HCT116 (cell line): ENCODE results near the gene CYP24A1. TPM values are rescaled to one million over a fixed set of nuclear protein-coding genes. Genes with fewer than 3 reads are reported as not detected.
A peak's percentile ranks its signal among the peaks of the same experiment; 100 is the strongest.

Experiments
- ATAC-seq: fragments of 200-7000 bp; cut with Tn5 transposase; 2 replicates; pipeline ENCODE4 v1.9.1; 2020; ENCODE audit warnings: mild to moderate bottlenecking, moderate library complexity
- BruUV-seq: library from RNA; stranded (reverse); fragments of 400-500 nt; replicated peaks from 2 replicates; lab custom pipeline; 2021; lab: Mats Ljungman, UMichigan
- CTCF ChIA-PET: fragments of 300-600 bp; sonication (Branson Sonifier 250); formaldehyde crosslinking; loops from one replicate; lab custom pipeline; 2021; ENCODE audit warnings: antibody characterized with exemption; lab: Charles Lee
- POLR2A ChIA-PET: fragments of 300-600, 350-600 bp; sonication (Branson Sonifier 250); formaldehyde crosslinking; loops from one replicate; lab custom pipeline; 2021; ENCODE audit warnings: antibody characterized with exemption; lab: Charles Lee
- RAD21 ChIA-PET, 2 experiments: fragments of 300-600 bp; sonication (Branson Sonifier 250); formaldehyde crosslinking; loops; one replicate each; lab custom pipeline; 2023; ENCODE audit warnings: low total read pairs in 2 of 2; ENCODE audit not compliant: uncharacterized antibody in 2 of 2, unreplicated experiment in 2 of 2, low non-redundant PET in 1 of 2; lab: Charles Lee
- DNase-seq: peaks from one replicate; pipeline ENCODE4 v3.0.0-alpha.2; 2010; ENCODE audit warnings: low read depth, low spot score
- H2AFZ ChIP-seq: fragments of 200-600 bp; shearing (Covaris generic), sonication (generic); 2 replicates; pipeline ENCODE4 v1.6.1; 2017; ENCODE audit warnings: low read depth, mixed run types, mixed read lengths, antibody characterized with exemption, low read length; ENCODE audit not compliant: poor library complexity, severe bottlenecking
- H3K27ac ChIP-seq: 2 replicates; pipeline ENCODE4 v1.5.1; 2012; ENCODE audit warnings: low read depth, low read length
- H3K27me3 ChIP-seq: fragments of 200-600 bp; sonication (generic); 2 replicates; pipeline ENCODE4 v1.6.1; 2016; ENCODE audit warnings: mixed run types, low read length, mixed read lengths; ENCODE audit not compliant: insufficient read depth
- H3K36me3 ChIP-seq, 2 experiments: fragments of 200-500 bp in 1 of 2; fragments of 200-600 bp in 1 of 2; sonication (Bioruptor generic) in 1 of 2; sonication (generic) in 1 of 2; 2 replicates each; pipeline versions ENCODE4 v1.5.1 to v1.6.1; 2014 to 2016; ENCODE audit warnings: low read length in 2 of 2, inconsistent platforms in 1 of 2, mixed read lengths in 1 of 2, mixed run types in 1 of 2; ENCODE audit not compliant: insufficient read depth in 2 of 2, control insufficient read depth in 1 of 2
- H3K4me1 ChIP-seq, 2 experiments: fragments of 200-600 bp in 1 of 2; sonication (generic) in 1 of 2; 2 replicates each; pipeline versions ENCODE4 v1.5.1 to v1.6.1; 2012 to 2017; ENCODE audit warnings: low read length in 2 of 2, inconsistent platforms in 1 of 2, mild to moderate bottlenecking in 1 of 2, mixed read lengths in 1 of 2, mixed run types in 1 of 2, moderate library complexity in 1 of 2; ENCODE audit not compliant: insufficient read depth in 2 of 2, control insufficient read depth in 1 of 2
- H3K4me2 ChIP-seq: fragments of 200-600 bp; sonication (generic); 2 replicates; pipeline ENCODE4 v1.6.1; 2017; ENCODE audit warnings: mixed run types, low read length, mixed read lengths
- H3K4me3 ChIP-seq, 2 experiments: fragments of 200-600 bp in 1 of 2; sonication (generic) in 1 of 2; replicated peaks in 1 of 2; 2 replicates each; pipeline ENCODE4 v1.5.1; 2011 to 2016; ENCODE audit warnings: low read length in 2 of 2, control low read depth in 1 of 2, low read depth in 1 of 2, mild to moderate bottlenecking in 1 of 2, mixed read lengths in 1 of 2, mixed run types in 1 of 2
- H3K79me2 ChIP-seq: fragments of 200-600 bp; sonication (generic); 2 replicates; pipeline ENCODE4 v1.6.1; 2017; ENCODE audit warnings: mild to moderate bottlenecking, mixed run types, low read length, moderate library complexity, mixed read lengths; ENCODE audit not compliant: insufficient read depth
- H3K9ac ChIP-seq: fragments of 200-600 bp; sonication (generic); 2 replicates; pipeline ENCODE4 v1.6.1; 2016; ENCODE audit warnings: low read length, mixed read lengths
- H3K9me2 ChIP-seq: fragments of 200-600 bp; sonication (generic), shearing (Covaris generic); 2 replicates; pipeline ENCODE4 v1.6.1; 2017; ENCODE audit warnings: mixed run types, mild to moderate bottlenecking, moderate library complexity; ENCODE audit not compliant: insufficient read depth
- H3K9me3 ChIP-seq, 2 experiments: fragments of 200-500 bp in 1 of 2; fragments of 200-600 bp in 1 of 2; sonication (Bioruptor generic) in 1 of 2; sonication (generic) in 1 of 2; 2 replicates each; pipeline ENCODE4 v1.6.1; 2014 to 2017; ENCODE audit warnings: low read length in 2 of 2, mixed read lengths in 2 of 2, inconsistent platforms in 1 of 2, low read depth in 1 of 2, mild to moderate bottlenecking in 1 of 2, mixed run types in 1 of 2, moderate library complexity in 1 of 2; ENCODE audit not compliant: control insufficient read depth in 1 of 2, insufficient read depth in 1 of 2
- H4K20me1 ChIP-seq: fragments of 200-600 bp; sonication (generic), shearing (Covaris generic); 2 replicates; pipeline ENCODE4 v1.6.1; 2017; ENCODE audit warnings: mixed run types, mild to moderate bottlenecking, moderate library complexity; ENCODE audit not compliant: insufficient read depth
- CBX3 ChIP-seq: IDR thresholded peaks from 2 replicates; pipeline ENCODE4 v1.6.1; 2012; ENCODE audit warnings: low read depth
- CEBPB ChIP-seq: IDR thresholded peaks from 2 replicates; pipeline ENCODE4 v1.6.1; 2012; ENCODE audit warnings: low read depth
- CTCF ChIP-seq, 3 experiments: fragments of 200-600 bp in 1 of 3; sonication (generic) in 1 of 3; IDR thresholded peaks in 2 of 3; conservative IDR thresholded peaks in 1 of 3; 2 replicates each; pipeline ENCODE4 v1.5.1; 2012 to 2017; ENCODE audit warnings: low read depth in 2 of 3, low read length in 2 of 3, antibody characterized with exemption in 1 of 3, borderline replicate concordance in 1 of 3, control low read depth in 1 of 3, mild to moderate bottlenecking in 1 of 3, mixed read lengths in 1 of 3, mixed run types in 1 of 3, moderate library complexity in 1 of 3; ENCODE audit not compliant: insufficient read depth in 1 of 3
- EGR1 ChIP-seq: IDR thresholded peaks from 2 replicates; pipeline ENCODE4 v1.6.1; 2012; ENCODE audit warnings: low read depth
- EZH2 ChIP-seq: fragments of 200-600 bp; sonication (generic); IDR thresholded peaks from 2 replicates; pipeline ENCODE4 v1.6.1; 2017; ENCODE audit warnings: antibody characterized with exemption, mixed run types
- EZH2phosphoT487 ChIP-seq: fragments of 200-600 bp; IDR thresholded peaks from 2 replicates; pipeline ENCODE4 v1.6.1; 2018; ENCODE audit warnings: antibody characterized with exemption, borderline replicate concordance
- FOSL1 ChIP-seq: IDR thresholded peaks from 2 replicates; pipeline ENCODE4 v1.6.1; 2012; ENCODE audit warnings: low read depth
- JUND ChIP-seq: IDR thresholded peaks from 2 replicates; pipeline ENCODE4 v1.6.1; 2012
- MAX ChIP-seq: IDR thresholded peaks from 2 replicates; pipeline ENCODE4 v1.6.1; 2012
- POLR2AphosphoS5 ChIP-seq: IDR thresholded peaks from 2 replicates; pipeline ENCODE4 v1.6.1; 2011; ENCODE audit warnings: mild to moderate bottlenecking, low read depth, low read length, moderate library complexity
- RAD21 ChIP-seq: IDR thresholded peaks from 2 replicates; pipeline ENCODE4 v1.6.1; 2012; ENCODE audit warnings: low read depth, mild to moderate bottlenecking
- SIN3A ChIP-seq: IDR thresholded peaks from 2 replicates; pipeline ENCODE4 v1.6.1; 2012; ENCODE audit warnings: low read depth
- ZFX ChIP-seq: fragments of 450-650 bp; IDR thresholded peaks from 2 replicates; pipeline ENCODE4 v1.6.1; 2017
- intact Hi-C: fragments of 100-400 bp; cut with micrococcal nuclease; formaldehyde crosslinking; loops from 2 replicates; pipeline ENCODE4 v1.10.0; 2022
- total RNA-seq: library from RNA; stranded (reverse); gene quantifications from one replicate; pipeline ENCODE4 v1.2.1, GENCODE V29; 2021; ENCODE audit not compliant: unreplicated experiment
- TF ChIP-seq, protein P1 (sequence below): IDR thresholded peaks from 2 replicates; pipeline ENCODE4 v1.6.1; 2012; ENCODE audit warnings: low read depth
- TF ChIP-seq, protein P2 (sequence below): IDR thresholded peaks from 2 replicates; pipeline ENCODE4 v1.6.1; 2011; ENCODE audit warnings: mild to moderate bottlenecking, low read length, moderate library complexity; ENCODE audit not compliant: insufficient replicate concordance; ENCODE audit errors: extremely low read depth

The CYP24A1 gene
- total RNA-seq, 1 experiment from 2014 or later: 267 TPM

GRCh38 chr20:54207743-54208547 is 34.2 kb upstream of the CYP24A1 start, which contains the start of gene PFDN4 (continued):
- TF ChIP-seq, protein P1, sequence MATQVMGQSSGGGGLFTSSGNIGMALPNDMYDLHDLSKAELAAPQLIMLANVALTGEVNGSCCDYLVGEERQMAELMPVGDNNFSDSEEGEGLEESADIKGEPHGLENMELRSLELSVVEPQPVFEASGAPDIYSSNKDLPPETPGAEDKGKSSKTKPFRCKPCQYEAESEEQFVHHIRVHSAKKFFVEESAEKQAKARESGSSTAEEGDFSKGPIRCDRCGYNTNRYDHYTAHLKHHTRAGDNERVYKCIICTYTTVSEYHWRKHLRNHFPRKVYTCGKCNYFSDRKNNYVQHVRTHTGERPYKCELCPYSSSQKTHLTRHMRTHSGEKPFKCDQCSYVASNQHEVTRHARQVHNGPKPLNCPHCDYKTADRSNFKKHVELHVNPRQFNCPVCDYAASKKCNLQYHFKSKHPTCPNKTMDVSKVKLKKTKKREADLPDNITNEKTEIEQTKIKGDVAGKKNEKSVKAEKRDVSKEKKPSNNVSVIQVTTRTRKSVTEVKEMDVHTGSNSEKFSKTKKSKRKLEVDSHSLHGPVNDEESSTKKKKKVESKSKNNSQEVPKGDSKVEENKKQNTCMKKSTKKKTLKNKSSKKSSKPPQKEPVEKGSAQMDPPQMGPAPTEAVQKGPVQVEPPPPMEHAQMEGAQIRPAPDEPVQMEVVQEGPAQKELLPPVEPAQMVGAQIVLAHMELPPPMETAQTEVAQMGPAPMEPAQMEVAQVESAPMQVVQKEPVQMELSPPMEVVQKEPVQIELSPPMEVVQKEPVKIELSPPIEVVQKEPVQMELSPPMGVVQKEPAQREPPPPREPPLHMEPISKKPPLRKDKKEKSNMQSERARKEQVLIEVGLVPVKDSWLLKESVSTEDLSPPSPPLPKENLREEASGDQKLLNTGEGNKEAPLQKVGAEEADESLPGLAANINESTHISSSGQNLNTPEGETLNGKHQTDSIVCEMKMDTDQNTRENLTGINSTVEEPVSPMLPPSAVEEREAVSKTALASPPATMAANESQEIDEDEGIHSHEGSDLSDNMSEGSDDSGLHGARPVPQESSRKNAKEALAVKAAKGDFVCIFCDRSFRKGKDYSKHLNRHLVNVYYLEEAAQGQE: no peak
- TF ChIP-seq EGR1: peak; percentile 65
- no peak for TF ChIP-seq EZH2phosphoT487
- no peak for TF ChIP-seq FOSL1
- no peak; the same call in 1 of the 2 replicates for TF ChIP-seq SIN3A
- TF ChIP-seq, all 23 proteins: peak for 12

- ChIA-PET POLR2A (no interaction called here), RAD21 (no interaction called here), CTCF (interaction anchor here (0.7 to 2.8 kb wide), 11 partner anchors 10 to 451 kb away, joined by 3 to 9 read pairs (median 4); no protein-coding TSS in a partner anchor)
- intact Hi-C loops: no loop called here
- Histone ChIP-seq H3K4me2 (peak overlapping the region; percentile 91), H3K27me3 (no peaks in the 10 kb centered on the region), H3K9me3 (no peaks in the 10 kb centered on the region), H3K9me2 (no peaks in the 10 kb centered on the region), H4K20me1 (no peaks in the 10 kb centered on the region), H3K9ac (peak overlapping the region; percentile 87; the same call in 1 of the 2 replicates), H3K4me3 (peak overlapping the region; percentile 86 to 90), H3K27ac (peak overlapping the region; percentile 91; the same call in 1 of the 2 replicates), H3K36me3 (peaks cover 0 to 4% of the 10 kb centered on the region in 2 experiments; a peak in 2 of 4 replicates), H2AFZ (peak overlapping the region; percentile 94), H3K79me2 (peaks cover 41% of the 10 kb centered on the region), H3K4me1 (peaks cover 7 to 18% of the 10 kb centered on the region in 2 experiments; a peak in 3 of 4 replicates)
- ATAC-seq: peak; percentile 20
- TF ChIP-seq SIN3A: no peak
- TF ChIP-seq ZFX: no peak
- no peak for TF ChIP-seq JUND
- no peak for TF ChIP-seq CBX3
- TF ChIP-seq RAD21: no peak
- no peak for TF ChIP-seq EZH2
- no peak for TF ChIP-seq POLR2AphosphoS5
- no peak for TF ChIP-seq CTCF (IDR thresholded peaks at IDR 0.05 in 2 of 3, conservative IDR thresholded peaks at IDR 0.05 in 1 of 3; ENCODE audit: borderline replicate concordance in 1 of 3, insufficient read depth in 1 of 3, low read depth in 2 of 3, low read length in 2 of 3)
- no peak for TF ChIP-seq MAX
- TF ChIP-seq CEBPB: no peak
- TF ChIP-seq, protein P2, sequence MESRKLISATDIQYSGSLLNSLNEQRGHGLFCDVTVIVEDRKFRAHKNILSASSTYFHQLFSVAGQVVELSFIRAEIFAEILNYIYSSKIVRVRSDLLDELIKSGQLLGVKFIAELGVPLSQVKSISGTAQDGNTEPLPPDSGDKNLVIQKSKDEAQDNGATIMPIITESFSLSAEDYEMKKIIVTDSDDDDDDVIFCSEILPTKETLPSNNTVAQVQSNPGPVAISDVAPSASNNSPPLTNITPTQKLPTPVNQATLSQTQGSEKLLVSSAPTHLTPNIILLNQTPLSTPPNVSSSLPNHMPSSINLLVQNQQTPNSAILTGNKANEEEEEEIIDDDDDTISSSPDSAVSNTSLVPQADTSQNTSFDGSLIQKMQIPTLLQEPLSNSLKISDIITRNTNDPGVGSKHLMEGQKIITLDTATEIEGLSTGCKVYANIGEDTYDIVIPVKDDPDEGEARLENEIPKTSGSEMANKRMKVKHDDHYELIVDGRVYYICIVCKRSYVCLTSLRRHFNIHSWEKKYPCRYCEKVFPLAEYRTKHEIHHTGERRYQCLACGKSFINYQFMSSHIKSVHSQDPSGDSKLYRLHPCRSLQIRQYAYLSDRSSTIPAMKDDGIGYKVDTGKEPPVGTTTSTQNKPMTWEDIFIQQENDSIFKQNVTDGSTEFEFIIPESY: no peak
- no peak for TF ChIP-seq EGR1
- no TSS peak for BruUV-seq
- no peak for DNase-seq
Observed at GRCh38 chr20:54207053-54207742, 33.4 kb upstream of the CYP24A1 start.
